ENCODE measurements around the gene UACA.

- no peak for TF ChIP-seq POLR2A (IDR thresholded peaks at IDR 0.05)
- no peak for TF ChIP-seq EP300 (IDR thresholded peaks at IDR 0.05)
These were observed 147.7 kb downstream of the UACA start for GRCh38 chr15:70615435-70616310.
